ENCODE results near the gene NCKAP5. TPM values are rescaled to one million over a fixed set of nuclear protein-coding genes. Genes with fewer than 3 reads are reported as not detected.

Gene NCKAP5
- total RNA-seq, 1 donor from 2014 or later: 2.7 TPM

DNA sequence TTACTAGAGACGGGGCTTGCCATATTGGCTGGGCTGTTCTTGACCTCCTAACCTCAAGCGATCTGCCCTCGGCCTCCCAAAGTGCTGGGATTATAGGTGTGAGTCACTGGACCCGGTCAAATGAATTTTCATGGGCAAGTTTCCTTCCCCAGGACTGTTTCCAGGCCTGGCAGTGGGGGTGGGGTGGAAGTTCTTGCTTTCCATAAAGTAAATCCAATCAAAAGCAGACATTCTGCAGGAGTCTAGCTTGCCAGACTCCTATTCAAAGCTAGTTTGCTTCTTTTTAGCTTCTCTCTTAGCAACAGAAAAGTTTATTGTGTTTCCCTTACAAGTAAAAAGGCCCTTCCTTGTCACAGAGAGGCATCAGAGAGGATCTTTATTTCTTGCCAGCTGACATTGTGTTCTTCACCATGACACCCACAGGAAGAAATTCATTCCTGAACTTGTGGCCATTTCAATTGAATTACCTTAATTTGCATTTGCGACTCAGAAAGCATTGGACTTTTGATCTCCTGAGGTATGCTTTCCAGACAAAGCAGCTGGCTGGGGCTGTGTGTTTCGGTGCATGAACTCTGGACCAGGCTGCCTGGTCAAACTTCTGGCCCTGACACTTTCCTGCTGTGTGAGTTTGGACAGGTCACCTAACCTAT lies 936.1 kb downstream of the NCKAP5 start:
- DNase-seq (ENCODE audit: low read depth) (peak; percentile 43), FAIRE-seq (no peak)
- peaks cover 3% of the 10 kb centered on the region for H3K36me3 Mint-ChIP-seq (ENCODE audit: low read depth, unreplicated experiment)
- H3K4me1 ChIP-seq (ENCODE audit: insufficient read depth, low read length): peaks cover 12% of the 10 kb centered on the region
- H3K27ac Mint-ChIP-seq (ENCODE audit: unreplicated experiment): peak overlapping the region; percentile 71
- H3K9ac ChIP-seq (ENCODE audit: low read length): no peak overlapping the region
- H3K27me3 Mint-ChIP-seq (ENCODE audit: low read depth, unreplicated experiment): no peaks in the 10 kb centered on the region
- H3K27ac ChIP-seq (ENCODE audit: low read depth, low read length): no peak overlapping the region
- H3K79me2 ChIP-seq (ENCODE audit: insufficient read depth, low read length): peaks cover 11% of the 10 kb centered on the region
- H3K4me2 ChIP-seq (ENCODE audit: low read length): peak overlapping the region; percentile 1
- no peak overlapping the region for H2AFZ ChIP-seq (ENCODE audit: low read depth, low read length)
- no peak overlapping the region for H3K4me3 ChIP-seq (ENCODE audit: insufficient read depth, low read depth, low read length)
- peaks cover 2% of the 10 kb centered on the region for H3K9me3 Mint-ChIP-seq (ENCODE audit: unreplicated experiment)
- H3K36me3 ChIP-seq (ENCODE audit: insufficient read depth, low read length): no peaks in the 10 kb centered on the region
- peaks cover 8% of the 10 kb centered on the region for H4K20me1 ChIP-seq (ENCODE audit: insufficient read depth, low read length)
- H3K27me3 ChIP-seq (ENCODE audit: insufficient read depth, low read length): no peaks in the 10 kb centered on the region
- TF ChIP-seq EZH2 (IDR thresholded peaks at IDR 0.05; ENCODE audit: insufficient read depth, low read length): no peak
- TF ChIP-seq, protein P1, sequence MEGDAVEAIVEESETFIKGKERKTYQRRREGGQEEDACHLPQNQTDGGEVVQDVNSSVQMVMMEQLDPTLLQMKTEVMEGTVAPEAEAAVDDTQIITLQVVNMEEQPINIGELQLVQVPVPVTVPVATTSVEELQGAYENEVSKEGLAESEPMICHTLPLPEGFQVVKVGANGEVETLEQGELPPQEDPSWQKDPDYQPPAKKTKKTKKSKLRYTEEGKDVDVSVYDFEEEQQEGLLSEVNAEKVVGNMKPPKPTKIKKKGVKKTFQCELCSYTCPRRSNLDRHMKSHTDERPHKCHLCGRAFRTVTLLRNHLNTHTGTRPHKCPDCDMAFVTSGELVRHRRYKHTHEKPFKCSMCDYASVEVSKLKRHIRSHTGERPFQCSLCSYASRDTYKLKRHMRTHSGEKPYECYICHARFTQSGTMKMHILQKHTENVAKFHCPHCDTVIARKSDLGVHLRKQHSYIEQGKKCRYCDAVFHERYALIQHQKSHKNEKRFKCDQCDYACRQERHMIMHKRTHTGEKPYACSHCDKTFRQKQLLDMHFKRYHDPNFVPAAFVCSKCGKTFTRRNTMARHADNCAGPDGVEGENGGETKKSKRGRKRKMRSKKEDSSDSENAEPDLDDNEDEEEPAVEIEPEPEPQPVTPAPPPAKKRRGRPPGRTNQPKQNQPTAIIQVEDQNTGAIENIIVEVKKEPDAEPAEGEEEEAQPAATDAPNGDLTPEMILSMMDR (IDR thresholded peaks at IDR 0.05; ENCODE audit: insufficient read depth, low read depth, low read length): no peak
- H3K4me3 Mint-ChIP-seq (ENCODE audit: unreplicated experiment): no peak overlapping the region
- peaks cover 28% of the 10 kb centered on the region for H3K4me1 Mint-ChIP-seq (ENCODE audit: low read depth, unreplicated experiment)
- no peaks in the 10 kb centered on the region for H3K9me3 ChIP-seq (ENCODE audit: insufficient read depth, low read depth, low read length)

DNA sequence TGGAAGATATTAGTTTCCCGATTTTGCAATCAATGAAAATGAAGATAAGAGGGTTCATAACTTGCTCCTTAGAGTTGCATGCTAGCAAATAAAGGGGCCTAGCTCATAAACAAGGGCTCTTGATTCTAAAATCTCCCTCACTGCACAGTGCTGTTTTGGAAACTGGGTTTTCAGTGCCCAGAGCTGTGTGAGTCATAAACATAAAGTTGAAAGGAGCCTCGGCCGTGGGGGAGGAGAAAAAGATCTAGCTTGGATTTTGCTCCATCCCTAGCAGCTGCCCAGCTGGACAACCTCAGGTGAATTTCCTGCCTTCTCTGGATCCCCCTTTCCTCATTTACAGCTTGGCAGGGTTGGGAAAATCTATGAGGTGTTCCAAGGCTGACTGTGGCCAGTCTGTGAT lies 940.7 kb downstream of the NCKAP5 start:
- peak overlapping the region; percentile 22 for H3K4me2 ChIP-seq (ENCODE audit: low read length)
- TF ChIP-seq EZH2 (IDR thresholded peaks at IDR 0.05; ENCODE audit: insufficient read depth, low read length): no peak
- TF ChIP-seq, protein P1 (IDR thresholded peaks at IDR 0.05; ENCODE audit: insufficient read depth, low read depth, low read length): no peak
- H3K9me3 Mint-ChIP-seq (ENCODE audit: unreplicated experiment): peaks cover 2% of the 10 kb centered on the region
- no peak overlapping the region for H3K9ac ChIP-seq (ENCODE audit: low read length)
- peaks cover 19% of the 10 kb centered on the region for H3K4me1 ChIP-seq (ENCODE audit: insufficient read depth, low read length)
- H3K27ac Mint-ChIP-seq (ENCODE audit: unreplicated experiment): no peak overlapping the region
- no peaks in the 10 kb centered on the region for H3K27me3 ChIP-seq (ENCODE audit: insufficient read depth, low read length)
- H3K4me3 Mint-ChIP-seq (ENCODE audit: unreplicated experiment): no peak overlapping the region
- FAIRE-seq: no peak
- DNase-seq (ENCODE audit: low read depth): no peak
- no peaks in the 10 kb centered on the region for H4K20me1 ChIP-seq (ENCODE audit: insufficient read depth, low read length)
- peaks cover 3% of the 10 kb centered on the region for H3K36me3 Mint-ChIP-seq (ENCODE audit: low read depth, unreplicated experiment)
- no peak overlapping the region for H3K4me3 ChIP-seq (ENCODE audit: insufficient read depth, low read depth, low read length)
- peaks cover 24% of the 10 kb centered on the region for H3K4me1 Mint-ChIP-seq (ENCODE audit: low read depth, unreplicated experiment)
- no peaks in the 10 kb centered on the region for H3K9me3 ChIP-seq (ENCODE audit: insufficient read depth, low read depth, low read length)
- H3K36me3 ChIP-seq (ENCODE audit: insufficient read depth, low read length): no peaks in the 10 kb centered on the region
- no peaks in the 10 kb centered on the region for H3K27me3 Mint-ChIP-seq (ENCODE audit: low read depth, unreplicated experiment)
- no peak overlapping the region for H2AFZ ChIP-seq (ENCODE audit: low read depth, low read length)
- H3K79me2 ChIP-seq (ENCODE audit: insufficient read depth, low read length): no peaks in the 10 kb centered on the region
- H3K27ac ChIP-seq (ENCODE audit: low read depth, low read length): no peak overlapping the region
